Measurements from ENCODE around the gene GPR37.

The GPR37 gene

GRCh38 chr7:124747072-124747471 is 18.5 kb downstream of the GPR37 start:
- TF ChIP-seq CTCF (IDR thresholded peaks at IDR 0.05; ENCODE audit: low read length, missing control alignments): no peak
- no peak for DNase-seq (ENCODE audit: low read depth)
- H3K4me3 ChIP-seq (replicated peaks; ENCODE audit: low read depth, low read length): no peak overlapping the region

GRCh38 chr7:124738639-124739038 is 27.0 kb downstream of the GPR37 start:
- no peak for TF ChIP-seq CTCF (IDR thresholded peaks at IDR 0.05; ENCODE audit: low read length, missing control alignments)
- no peak overlapping the region for H3K4me3 ChIP-seq (replicated peaks; ENCODE audit: low read depth, low read length)
- no peak for DNase-seq (ENCODE audit: low read depth)

GRCh38 chr7:124737760-124738300 is 27.8 kb downstream of the GPR37 start:
- no peak overlapping the region for H3K4me3 ChIP-seq (replicated peaks; ENCODE audit: low read depth, low read length)
- TF ChIP-seq CTCF (IDR thresholded peaks at IDR 0.05; ENCODE audit: low read length, missing control alignments): no peak
- DNase-seq (ENCODE audit: low read depth): no peak

GRCh38 chr7:124728610-124729009 is 37.0 kb downstream of the GPR37 start:
- DNase-seq (ENCODE audit: low read depth): no peak
- TF ChIP-seq CTCF (IDR thresholded peaks at IDR 0.05; ENCODE audit: low read length, missing control alignments): no peak
- no peak overlapping the region for H3K4me3 ChIP-seq (replicated peaks; ENCODE audit: low read depth, low read length)

- no peak for DNase-seq (ENCODE audit: low read depth)
- TF ChIP-seq CTCF (IDR thresholded peaks at IDR 0.05; ENCODE audit: low read length, missing control alignments): no peak
- no peak overlapping the region for H3K4me3 ChIP-seq (replicated peaks; ENCODE audit: low read depth, low read length)
Observed at GRCh38 chr7:124724507-124725192, 40.9 kb downstream of the GPR37 start.

- TF ChIP-seq CTCF (IDR thresholded peaks at IDR 0.05; ENCODE audit: low read length, missing control alignments): no peak
- H3K4me3 ChIP-seq (replicated peaks; ENCODE audit: low read depth, low read length): no peak overlapping the region
- DNase-seq (ENCODE audit: low read depth): no peak
Observed at GRCh38 chr7:124724079-124724478, 41.5 kb downstream of the GPR37 start.

- DNase-seq (ENCODE audit: low read depth): peak; percentile 3
- TF ChIP-seq CTCF (IDR thresholded peaks at IDR 0.05; ENCODE audit: low read length, missing control alignments): no peak
- no peak overlapping the region for H3K4me3 ChIP-seq (replicated peaks; ENCODE audit: low read depth, low read length)
Observed at GRCh38 chr7:124723012-124723411, 42.6 kb downstream of the GPR37 start.

Data from fibroblast of pulmonary artery (primary cell).